Adrenal gland (tissue), 5 donors: ENCODE results near the gene DMC1.

Experiments
- CTCF ChIP-seq, 6 experiments: fragments of 450-650 bp in 4 of 6; fragments of 200-600 bp in 2 of 6; sonication (generic) in 1 of 6; IDR thresholded peaks; 1 replicate in 5 of 6; 2 replicates in 1 of 6; pipeline versions ENCODE4 v1.5.1 to v1.8.0; 2016 to 2021; ENCODE audit warnings: antibody characterized with exemption in 6 of 6, mild to moderate bottlenecking in 2 of 6, moderate library complexity in 1 of 6
- POLR2A ChIP-seq, 2 donors: fragments of 450-650 bp; IDR thresholded peaks; one replicate each; pipeline ENCODE4 v1.6.1; 2017; ENCODE audit warnings: antibody characterized with exemption in 2 of 2, mild to moderate bottlenecking in 2 of 2, moderate library complexity in 1 of 2
- donor health status: DM: no; HTN: no; CAD: no.

DNA sequence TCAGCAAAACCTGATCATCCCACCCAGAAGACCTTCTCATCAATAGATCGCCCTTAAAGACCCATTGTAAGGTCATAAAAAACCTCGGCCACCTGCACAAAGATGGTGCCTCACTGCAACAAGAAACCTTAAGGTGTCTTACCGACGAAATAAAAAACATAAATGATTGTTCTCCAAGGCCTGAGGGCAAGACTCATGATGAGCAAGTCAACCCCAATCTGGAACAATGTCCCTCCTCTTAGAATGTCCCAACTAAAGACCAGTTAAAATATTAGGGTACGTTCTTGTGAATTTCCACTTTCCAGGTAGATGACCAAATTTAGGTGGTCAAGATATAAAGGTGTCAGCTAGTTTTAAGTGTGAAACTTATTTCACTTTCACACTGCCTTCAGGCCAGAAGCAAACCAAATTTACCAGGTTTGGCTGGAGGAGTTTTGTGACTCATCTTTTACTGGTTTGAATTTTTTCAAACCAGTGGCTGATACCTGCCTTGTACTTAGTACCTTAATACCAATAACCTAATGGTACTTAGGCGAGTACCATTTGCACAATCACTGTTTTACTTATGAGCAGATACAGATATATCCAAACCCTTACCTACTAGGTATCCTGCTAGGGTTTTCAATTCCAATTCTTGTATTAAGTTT is 87.2 kb downstream of the DMC1 start:
- no peak for TF ChIP-seq CTCF (IDR thresholded peaks at IDR 0.05)
- no peak for TF ChIP-seq POLR2A (IDR thresholded peaks at IDR 0.05)
